ENCODE data around the gene NUPR1.
"Not testable (repeated sequence)": the region's sequence is repeated elsewhere in the genome, so short reads cannot be mapped to it uniquely, and the experiment has no call there.

NUPR1 gene

DNA sequence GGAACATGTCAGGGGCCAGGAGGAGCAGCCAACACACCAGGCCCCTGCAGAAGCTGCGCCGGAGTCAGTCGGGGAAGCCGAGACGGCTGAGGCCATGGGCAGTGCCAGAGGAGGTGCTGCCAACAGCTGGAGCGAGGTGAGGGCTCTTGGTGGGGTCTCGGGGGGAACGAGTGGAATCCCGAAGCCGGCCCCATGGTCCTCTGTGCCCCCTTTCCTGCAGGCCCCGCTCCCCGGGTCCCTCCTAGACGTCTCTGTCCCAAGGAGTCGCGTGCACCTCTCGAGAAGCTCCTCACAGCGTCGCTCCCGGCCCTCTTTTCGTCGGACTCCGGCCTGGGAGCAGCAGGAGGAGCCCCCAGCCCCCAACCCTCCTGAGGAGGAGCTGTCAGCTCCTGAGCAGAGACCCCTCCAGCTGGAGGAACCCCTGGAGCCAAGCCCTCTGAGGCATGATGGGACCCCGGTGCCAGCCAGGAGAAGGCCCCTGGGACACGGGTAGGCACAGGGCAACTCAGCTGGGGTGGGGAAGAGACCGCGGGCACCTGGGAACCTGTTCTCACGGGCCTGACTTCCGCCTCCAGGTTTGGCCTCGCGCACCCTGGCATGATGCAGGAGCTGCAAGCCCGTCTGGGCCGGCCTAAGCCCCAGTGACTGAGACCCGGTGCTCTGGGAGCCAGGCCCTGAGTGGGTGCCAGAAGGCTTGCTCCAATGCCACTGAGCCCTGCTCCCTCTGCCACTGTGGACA, 40.7 kb downstream of the NUPR1 start:
- no peak for DNase-seq

DNA sequence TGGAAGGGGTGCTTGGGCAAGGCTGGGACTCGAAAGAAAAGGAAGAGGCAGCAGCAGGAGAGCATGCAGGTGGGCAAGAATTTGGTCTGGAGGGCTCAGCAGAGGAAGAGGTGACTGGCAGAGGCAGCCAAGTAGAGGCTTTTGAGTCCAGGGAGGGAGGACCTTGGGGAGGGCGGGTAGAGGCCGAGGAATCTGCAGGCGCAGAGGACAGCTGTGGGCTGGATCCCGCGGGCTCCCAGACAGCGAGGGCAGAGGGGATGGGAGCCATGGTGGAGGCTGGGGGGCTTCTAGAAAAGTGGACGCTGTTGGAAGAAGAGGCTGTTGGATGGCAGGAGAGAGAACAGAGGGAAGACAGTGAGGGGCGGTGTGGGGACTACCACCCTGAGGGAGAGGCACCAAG, 41.4 kb downstream of the NUPR1 start:
- no peak for DNase-seq

DNA sequence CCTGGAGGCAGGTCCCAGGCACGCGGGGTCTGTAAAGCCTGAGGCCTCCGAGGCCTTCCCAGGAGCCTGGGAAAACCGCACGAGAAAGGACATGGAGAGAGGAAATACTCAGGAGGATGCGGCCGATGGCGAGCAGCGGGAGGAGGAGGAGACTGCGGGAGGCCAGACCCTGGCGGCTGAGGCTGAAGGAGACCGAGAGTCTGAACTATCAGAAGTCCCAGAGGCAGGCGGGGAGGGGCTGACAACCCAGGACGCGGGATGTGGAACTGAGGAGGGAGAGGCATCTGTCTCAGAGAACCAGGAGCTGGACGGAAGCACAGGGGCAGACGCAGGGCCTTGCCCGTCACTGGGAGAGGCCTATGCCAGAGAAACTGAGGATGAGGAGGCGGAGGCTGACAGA, 41.9 kb downstream of the NUPR1 start:
- no peak for DNase-seq

DNA sequence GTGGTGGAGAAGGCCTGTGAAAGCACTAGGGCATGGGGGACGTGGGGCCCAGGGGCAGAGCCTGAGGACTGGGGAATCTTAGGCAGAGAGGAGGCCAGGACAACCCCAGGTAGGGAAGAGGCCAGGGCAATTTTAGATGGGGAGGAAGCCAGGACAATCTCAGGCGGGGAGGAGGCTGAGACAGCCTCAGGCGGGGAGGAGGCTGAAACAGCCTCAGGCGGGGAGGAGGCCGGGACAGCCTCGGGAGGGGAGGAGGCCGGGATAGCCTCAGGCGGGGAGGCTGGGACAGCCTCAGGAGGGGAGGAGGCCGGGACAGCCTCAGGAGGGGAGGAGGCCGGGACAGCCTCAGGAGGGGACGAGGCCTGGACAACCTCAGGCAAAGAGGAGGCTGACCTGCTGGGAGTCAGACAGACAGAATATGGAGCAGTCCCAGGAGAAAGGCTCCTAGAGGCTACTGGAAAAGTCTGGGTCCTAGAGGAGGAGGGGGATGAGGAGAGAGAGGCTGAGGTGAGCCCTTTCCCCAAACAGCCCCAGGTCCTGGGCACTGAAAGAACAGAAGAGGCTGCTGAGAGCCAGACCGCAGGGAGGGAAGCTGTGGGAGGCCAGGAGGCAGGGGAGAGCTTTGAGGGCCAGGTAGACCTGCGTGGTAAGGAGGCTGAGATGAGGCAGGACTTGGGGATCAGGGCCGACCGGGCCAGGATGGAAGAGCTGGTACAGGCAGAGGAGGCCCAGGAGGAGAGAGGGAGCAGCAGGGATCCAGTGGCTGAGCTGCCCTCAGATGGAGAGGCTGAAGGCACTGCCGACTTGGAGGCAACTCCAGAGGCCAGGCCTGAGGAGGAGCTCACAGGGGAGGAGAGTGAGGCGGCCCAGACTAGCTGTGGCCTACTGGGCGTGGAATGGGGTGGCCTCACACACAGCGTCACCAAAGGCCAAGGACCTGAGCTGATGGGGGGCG, 42.7 kb downstream of the NUPR1 start:
- no peak for DNase-seq

DNA sequence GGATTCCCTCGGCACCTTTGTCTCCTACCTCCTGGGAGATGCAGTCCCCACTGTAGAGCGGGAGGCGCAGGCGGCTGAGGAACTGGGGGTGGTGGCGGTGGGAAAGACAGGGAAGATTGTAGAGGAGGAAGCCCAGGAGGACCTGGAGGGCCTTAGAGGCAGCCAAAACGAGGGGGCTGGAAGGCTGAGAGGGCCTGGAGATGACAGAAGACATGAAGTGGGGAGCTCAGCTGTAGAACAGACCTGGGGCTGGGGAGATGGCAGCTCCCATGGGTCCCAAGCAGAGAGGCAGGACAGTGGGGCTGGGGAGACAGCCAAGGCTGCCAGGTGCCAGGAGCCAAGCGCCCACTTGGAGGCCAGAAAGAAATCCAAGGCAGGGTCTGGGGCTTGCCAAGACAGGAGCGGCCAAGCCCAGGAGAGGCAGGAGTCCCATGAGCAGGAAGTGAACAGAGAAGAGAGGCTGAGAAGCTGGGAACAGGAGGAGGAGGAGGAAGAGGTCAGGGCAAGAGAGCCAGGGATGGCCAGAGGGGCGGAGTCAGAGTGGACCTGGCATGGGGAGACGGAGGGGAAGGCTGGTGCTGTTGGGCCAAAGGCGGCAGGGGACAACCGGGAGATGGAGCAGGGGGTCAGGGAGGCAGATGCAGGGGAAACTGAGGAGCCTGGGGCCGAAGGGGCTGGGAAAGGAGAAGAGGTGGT, 43.5 kb downstream of the NUPR1 start:
- no peak for DNase-seq

DNA sequence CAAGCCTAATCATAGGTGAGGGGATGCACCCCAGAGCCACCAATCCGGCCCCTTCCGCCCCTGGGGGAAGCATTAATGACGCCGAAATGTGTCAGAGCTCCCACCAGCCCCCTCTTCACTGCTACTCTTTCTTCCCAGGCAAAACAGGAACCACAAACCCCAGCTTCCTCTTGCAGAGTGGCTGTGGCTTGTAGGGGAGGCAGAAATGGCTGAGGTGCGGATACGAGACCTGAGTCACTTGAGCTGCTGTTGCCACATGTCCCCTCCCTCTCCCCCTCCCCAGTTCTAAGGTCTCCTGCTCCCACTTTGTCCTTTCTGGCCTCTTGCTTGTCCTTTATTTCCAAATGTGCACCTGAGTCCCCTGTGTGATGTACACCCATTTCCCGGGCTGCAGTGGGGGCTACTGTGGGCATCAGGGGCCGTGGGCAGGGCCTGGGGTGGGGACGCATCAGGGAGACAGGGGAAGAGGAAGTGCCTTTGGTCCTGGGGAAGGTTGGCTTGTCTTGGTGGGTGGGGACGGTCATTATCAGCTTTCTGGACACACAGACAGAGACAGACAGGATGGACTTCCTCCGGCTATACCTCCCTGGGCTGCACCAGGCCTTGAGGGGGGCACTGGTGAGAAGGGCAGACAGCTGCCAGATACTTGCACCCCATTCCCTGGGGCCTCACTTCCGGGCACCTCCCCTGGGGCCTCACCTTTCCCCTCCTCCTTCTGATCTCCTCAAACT, 44.5 kb downstream of the NUPR1 start, which contains the start of gene APOBR:
APOBR (plus strand) TSS at position 523 of the 731 bp plus-strand sequence; CDS start at position 562, 39 bp downstream.
- no peak for DNase-seq

DNA sequence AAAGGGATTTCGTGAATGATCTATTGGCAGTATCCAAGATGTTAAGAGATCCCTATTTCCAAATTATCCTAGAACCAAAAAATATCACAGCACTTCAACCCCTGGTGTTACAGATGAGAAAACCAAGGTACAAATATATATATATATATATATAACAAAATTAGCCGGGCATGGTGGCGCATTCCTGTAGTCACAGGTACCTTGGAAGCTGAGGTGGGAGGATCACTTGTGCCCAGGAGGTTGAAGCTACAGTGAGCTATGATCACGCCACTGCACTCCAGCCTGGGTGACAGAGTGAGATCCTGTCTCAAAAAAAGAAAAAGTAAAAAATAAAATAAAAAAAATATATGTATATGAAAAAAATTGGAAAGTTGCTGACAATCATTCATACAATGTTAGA, 46.3 kb downstream of the NUPR1 start:
- no peak for DNase-seq

DNA sequence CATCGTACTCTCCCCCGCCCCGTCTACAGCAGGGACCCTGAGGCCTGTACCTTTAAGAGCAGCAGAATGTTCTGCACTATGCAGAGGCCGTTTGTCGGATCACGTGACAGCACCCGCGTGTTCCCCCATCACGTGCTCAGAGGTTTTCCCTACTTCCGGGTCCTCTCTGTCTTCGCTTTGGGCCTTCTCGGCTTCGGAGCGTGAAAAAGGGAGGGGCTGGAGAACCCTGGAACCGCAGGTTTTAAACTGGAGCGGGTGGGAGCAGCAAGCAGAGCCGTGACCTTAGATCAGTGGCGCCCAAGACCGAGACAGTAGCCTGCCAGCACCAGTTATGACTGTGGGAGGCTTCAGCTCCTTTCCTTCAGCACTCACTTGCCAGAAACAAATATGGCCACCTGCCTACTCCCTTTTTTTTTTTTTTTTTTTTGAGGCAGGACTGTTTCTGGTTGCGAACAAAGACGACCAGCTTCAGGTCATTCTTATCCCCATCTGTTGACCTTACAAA, 46.8 kb downstream of the NUPR1 start, which contains the start of gene CLN3:
CLN3 (minus strand) TSS at position 105 of the 505 bp plus-strand sequence. CDS start 315 bp downstream, outside the sequence.
- DNase-seq = peak; percentile 60

DNA sequence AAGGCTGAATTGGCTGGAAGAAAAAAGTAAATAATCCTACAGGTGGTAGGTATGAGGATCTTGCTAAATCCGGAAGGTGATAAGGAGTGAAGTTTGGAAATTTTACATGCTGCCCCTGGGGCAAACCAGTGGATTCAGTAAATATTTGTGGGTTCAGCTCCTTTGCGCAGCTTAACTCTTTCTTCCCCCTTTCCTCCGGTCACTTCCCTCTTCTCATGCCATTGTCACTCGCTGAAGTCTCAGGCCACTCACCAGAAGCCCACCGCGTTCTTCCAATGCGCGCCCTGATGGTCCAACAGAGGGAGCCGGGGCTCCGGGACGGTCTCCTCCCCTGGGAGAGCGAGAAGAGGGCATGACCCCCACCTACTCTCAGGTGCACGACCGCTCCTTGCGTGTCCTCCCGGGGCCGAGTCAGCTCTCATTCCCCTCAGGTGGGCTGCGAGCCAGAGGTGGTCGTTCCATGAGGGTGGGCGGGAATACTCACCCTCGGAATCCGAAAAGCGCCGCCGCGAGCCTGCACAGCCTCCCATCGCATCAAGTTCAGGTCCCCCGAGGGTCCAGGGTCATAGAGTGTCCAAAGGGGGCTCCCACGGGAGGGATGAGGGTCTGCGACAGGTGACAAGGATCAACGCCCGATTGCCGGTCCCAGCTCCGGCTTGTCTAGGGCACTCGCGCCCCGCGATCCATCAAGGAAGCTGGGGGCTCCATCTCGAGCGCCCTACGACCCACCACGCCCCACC, 47.4 kb downstream of the NUPR1 start:
- DNase-seq = no peak

DNA sequence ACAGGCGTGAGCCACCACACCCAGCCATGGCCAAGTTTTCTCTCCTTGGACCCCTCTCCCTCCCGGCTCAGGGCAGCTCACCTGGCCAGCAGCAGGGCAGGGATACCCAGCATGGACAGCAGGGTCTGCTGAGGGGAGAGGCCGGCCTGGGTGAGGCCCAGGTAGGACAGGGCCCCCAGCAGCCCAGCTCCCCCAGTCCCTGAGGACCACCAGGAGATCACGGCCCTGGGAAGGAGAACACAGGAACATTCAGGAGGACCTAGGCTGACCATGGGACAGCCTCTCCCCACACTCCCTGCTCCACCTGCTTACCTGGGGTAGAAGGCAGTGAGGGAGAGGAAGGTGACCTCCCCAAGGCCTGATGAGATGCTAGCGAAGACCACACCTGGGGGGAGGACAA, 52.5 kb downstream of the NUPR1 start:
- DNase-seq = no peak

DNA sequence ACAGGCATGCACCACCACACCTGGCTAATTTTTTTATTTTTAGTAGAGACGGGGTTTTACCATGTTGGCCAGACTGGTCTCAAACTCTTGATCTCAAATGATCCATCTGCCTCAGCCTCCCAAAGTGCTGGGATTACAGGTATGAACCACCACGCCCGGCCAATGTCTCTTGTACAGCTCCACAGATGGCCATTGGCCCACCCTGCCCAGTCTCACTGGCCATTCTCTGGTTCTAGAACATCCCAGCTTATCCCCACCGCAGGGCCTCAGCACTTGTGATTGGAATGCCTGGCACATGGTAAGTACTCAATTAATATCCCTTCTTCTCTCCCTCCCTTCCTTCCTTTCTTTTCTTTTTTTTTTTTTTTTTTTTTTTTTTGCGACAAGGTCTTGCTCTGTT, 55.4 kb downstream of the NUPR1 start:
- DNase-seq = not testable (repeated sequence)

All from NCI-H1436 treated with DMSO at 0.1 percent for 48 hours (cell line).